ENCODE results near the gene SELENOM.
"Not testable (repeated sequence)": the region's sequence is repeated elsewhere in the genome, so short reads cannot be mapped to it uniquely, and the experiment has no call there.

The SELENOM gene

DNA sequence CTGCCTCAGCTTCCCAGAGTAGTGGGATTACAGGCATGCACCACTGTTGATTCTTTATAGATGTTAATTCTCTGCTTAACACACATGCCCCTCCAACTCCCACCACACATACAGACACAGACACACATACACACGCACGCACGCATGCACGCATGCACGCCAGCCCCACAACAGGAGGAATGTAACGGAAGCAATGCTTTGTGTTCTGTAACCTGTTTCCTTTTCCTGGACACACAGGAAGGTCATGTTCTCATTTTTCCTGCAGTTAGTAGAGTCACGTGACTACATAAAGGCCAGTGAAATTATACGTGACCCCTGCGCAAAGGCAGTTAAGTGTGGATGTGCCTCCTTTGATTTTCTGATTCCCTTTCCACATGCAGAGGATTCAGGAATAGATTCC is 34.2 kb downstream of the SELENOM start:
- DNase-seq, result not testable (repeated sequence)

DNA sequence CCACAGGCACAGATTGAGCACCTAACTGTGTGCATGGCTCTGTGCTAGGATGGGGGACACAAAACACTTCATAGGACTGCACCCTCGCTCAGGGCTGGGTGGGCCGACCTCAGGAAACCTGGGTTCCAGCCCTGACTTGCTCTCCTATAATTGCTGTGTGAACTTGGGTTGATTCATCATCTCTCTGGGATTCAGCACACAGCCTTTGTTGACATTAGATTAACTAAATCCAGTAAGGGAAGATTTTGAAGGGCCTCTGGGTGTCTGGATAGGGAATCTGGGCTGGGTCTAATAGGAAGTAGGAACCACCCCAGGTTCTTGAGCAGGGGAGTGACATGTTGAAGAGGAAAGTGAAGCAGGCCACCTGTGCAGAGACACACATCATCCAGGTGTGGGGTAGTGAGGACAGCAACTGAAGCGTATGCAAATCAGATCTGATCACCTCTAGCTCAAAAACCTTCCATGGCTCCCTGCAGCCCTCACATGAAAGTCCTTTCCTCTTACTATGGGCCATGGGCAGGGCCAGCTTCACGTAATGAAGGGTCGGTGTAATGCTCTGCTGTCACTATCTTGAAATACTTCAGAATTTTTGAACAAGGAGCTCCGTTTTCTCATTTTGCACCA is 37.6 kb downstream of the SELENOM start:
- not testable (repeated sequence) for DNase-seq

DNA sequence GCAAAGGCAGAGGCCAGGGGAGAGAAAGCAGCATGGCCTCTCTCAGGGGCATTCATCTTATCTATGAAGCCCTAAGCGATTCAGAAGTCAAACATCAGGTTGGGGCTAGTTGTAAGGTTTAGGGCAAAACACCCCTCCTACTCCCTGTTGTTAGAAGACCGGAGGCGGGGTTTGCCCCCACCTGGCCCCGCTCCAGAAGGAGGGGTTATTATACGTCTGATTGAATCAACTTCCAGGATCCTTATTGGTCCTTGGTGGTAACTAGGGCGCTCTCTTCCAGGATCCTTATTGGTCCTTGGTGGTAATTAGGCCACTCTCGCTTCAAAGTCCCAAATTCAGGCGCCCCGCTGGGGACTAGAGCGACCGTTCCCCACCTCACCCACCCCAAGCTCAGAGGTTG is 38.4 kb downstream of the SELENOM start:
- DNase-seq, result no peak

- no peak for DNase-seq
Observed at GRCh38 chr22:31064369-31064768, 43.0 kb downstream of the SELENOM start.

DNA sequence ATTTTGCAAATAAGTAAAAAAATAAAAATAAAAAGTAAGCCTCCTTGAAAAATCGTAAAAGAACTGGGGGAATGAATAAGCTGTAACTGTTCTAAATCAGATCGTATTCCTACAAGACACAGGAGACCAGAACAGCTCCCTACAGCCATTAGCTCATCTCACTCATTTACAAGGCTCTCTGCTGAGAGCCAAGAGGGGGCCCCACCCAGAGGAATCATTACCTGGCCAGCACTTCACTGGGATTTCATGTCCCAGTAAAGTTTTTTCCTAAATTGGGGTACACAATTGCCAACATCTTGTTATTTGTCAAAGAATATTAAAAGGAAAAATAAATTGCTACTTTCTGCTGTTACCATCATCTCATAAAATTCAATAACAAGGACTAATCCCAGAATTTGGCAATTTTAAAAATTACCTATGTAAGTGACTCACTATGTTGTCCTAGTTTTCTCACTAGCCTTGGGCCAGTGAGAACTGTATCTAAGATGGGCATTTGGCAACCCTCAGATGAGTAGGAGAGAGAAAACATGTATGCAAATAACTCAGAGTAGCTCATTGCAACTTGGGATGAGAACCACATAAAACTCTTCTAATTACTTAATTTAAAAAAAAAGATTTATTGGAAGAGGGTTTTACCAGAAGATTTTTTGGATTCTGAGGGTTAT is 44.7 kb downstream of the SELENOM start:
- DNase-seq, result no peak

- not testable (repeated sequence) for DNase-seq
Observed at GRCh38 chr22:31059663-31060062, 47.7 kb downstream of the SELENOM start.

GRCh38 chr22:31056986-31057599 is 50.3 kb downstream of the SELENOM start:
- DNase-seq, result no peak

GRCh38 chr22:31055635-31056159 is 51.7 kb downstream of the SELENOM start:
- DNase-seq, result peak; percentile 34

GRCh38 chr22:31055117-31055634 is 52.2 kb downstream of the SELENOM start:
- no peak for DNase-seq
